GM19099 (cell line): ENCODE results near the gene CLDN15.

ENCODE experiments used
- POLR2A ChIP-seq: IDR thresholded peaks from 3 replicates; pipeline ENCODE4 v1.6.1; 2011; ENCODE audit warnings: low read depth; ENCODE audit not compliant: insufficient read length; ENCODE audit errors: extremely low read depth

Gene CLDN15, protein sequence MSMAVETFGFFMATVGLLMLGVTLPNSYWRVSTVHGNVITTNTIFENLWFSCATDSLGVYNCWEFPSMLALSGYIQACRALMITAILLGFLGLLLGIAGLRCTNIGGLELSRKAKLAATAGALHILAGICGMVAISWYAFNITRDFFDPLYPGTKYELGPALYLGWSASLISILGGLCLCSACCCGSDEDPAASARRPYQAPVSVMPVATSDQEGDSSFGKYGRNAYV

DNA sequence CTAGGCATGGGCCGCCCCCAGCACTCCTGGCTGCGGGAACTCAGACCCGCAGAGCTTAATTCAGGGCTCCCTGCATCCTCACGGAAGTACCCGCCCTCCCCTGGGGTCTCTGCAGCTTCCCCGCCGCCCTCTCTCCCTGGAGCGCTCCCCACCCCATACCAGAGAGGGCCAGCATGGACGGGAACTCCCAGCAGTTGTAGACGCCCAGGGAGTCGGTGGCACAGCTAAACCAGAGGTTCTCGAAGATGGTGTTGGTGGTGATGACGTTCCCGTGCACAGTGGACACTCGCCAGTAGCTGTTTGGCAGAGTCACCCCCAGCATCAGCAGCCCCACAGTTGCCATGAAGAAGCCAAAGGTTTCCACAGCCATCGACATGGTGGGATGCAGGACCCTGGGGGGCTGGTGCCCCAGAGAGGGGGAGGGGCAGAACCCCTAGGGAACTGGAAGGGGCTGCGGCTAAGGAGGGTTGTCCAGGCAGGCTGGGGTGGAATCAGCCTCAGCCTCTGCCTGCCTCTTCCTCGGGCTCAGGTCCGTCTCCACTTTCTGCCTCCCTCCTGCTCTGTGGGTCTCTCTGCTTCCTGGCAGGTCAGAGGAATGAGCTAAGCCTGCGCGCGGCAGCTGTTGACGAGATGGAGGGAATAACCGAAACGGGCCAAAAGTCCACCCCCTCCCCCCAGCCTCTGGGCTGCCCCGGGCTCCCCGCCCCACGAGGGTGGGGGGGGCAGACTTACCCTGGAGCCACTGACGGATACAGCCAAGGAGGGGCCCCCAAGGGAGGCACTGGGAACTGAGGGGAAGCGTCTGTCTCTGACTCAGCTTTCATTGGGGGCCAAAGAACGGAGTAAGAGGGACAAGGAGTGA lies at the start of gene CLDN15:
Gene CLDN15 (minus strand): TSS at position 597 of the 862 bp plus-strand sequence. CDS start 221 bp downstream, at position 376.
- no peak for TF ChIP-seq POLR2A

DNA sequence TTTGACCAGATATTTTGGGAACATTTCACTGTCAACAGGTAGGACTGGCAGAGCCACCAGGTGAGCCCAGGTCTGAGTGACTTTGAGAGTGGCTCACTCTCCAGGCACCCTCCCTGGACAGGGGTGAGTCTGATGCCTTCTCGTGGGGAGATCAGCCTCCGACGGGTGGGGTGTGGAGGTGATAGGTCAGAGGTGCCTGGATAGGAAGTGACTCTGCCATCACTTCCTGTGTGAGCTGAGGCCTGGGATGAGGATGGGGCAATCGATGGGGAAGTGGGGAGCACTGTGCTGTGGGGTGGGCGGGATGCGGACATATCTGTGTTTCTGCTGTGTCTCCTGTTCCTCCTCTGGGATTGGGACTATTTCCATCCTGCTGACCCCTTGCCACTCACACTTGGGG lies 49.4 kb upstream of the CLDN15 start:
- no peak for TF ChIP-seq POLR2A

- TF ChIP-seq POLR2A = no peak
Observed at GRCh38 chr7:101285171-101285570, 47.6 kb upstream of the CLDN15 start.

GRCh38 chr7:101278461-101279292 lies 41.1 kb upstream of the CLDN15 start:
- TF ChIP-seq POLR2A = no peak

- TF ChIP-seq POLR2A = no peak
Observed at GRCh38 chr7:101277155-101277554, 39.6 kb upstream of the CLDN15 start.

DNA sequence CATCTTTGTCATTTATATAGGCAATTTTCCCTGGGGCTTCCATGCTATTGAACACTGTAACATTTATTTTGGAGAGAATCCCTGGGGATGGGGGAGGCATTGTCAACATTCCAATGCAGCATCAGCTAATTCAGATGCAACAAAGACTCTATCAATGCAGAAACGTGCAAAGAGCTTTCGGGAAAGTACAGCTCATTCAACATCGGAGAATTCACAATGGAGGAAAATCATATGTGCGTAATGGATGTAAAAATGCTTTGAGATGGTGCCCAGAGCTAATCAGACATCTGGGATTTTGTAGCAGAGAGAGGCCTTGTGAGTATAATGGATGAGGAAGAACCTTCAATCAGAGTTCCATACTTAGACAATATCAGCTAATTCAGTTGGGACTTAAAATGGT lies 35.6 kb upstream of the CLDN15 start:
- no peak for TF ChIP-seq POLR2A

GRCh38 chr7:101271021-101271420 lies 33.4 kb upstream of the CLDN15 start:
- no peak for TF ChIP-seq POLR2A

- no peak for TF ChIP-seq POLR2A
Observed at GRCh38 chr7:101269664-101270063, 32.1 kb upstream of the CLDN15 start.

- TF ChIP-seq POLR2A = no peak
Observed at GRCh38 chr7:101265622-101266516, 28.3 kb upstream of the CLDN15 start.

- TF ChIP-seq POLR2A = no peak
Observed at GRCh38 chr7:101258243-101258731, 20.7 kb upstream of the CLDN15 start.

GRCh38 chr7:101255796-101256195 lies 18.2 kb upstream of the CLDN15 start:
- TF ChIP-seq POLR2A = no peak

DNA sequence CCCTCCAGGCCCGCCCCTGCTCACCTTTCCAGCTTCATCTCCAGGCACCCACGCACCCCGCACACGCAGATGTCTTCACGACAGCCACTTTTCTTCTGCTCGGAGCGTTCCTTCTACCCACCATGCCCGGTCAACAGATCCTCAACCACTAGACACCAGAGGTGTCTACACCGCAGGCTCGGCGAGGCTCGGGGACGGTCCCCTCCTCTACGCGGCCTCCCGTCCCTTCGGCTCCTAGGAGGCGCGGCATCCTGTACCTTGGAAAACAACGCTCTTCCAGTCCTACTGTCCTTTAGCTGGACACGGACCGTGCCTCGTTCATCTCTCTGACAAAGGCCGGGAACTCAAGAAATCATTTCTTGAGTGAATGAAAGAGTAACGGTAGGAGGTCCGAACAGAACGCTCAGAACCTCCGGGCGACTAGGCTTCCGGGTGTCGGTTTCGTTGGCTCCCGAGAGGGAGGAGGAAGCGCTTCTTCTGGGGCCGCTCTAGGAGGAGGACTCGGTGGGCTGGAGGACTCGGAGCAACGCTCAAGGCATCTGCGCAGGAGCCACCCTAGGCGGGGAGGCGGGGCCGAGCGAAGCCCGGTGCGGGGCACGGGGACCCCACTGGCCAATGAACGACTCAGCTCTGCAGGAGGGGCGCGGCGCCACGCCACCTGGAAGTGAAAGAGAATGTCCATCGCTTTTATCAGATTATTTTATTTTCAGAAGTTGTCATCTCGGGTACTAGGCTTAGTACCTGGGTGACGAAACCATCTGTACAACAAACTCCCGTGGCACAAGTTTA lies 14.5 kb upstream of the CLDN15 start:
- peak; percentile 74 for TF ChIP-seq POLR2A

- TF ChIP-seq POLR2A = no peak
Observed at GRCh38 chr7:101250324-101250723, 12.7 kb upstream of the CLDN15 start.

- TF ChIP-seq POLR2A = no peak
Observed at GRCh38 chr7:101248276-101248675, 10.7 kb upstream of the CLDN15 start.

DNA sequence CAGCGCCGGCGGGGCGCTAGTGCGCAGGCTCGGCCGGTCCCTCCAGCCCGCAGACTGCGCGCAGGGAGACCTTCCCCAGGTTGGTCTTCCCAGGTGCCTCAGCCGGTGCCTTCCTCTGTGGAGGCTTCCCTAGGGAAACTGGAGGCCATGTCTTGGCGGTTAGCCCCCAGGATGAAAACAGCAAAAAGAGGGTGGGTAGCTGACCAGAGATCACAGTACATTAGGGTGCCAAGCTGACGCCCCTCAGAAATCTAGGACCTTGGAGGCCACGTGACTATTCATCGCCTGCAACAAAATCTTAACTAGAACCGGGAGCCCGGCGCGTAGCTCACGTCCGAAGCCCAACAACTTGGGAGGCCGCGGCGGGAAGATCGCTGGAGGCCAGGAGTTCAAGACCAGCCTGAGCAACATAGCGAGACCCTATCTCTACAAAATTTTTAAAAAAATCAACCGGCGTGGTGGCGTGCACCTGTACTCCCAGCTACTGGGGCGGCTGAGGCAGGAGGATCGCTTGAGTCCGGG lies 7.6 kb upstream of the CLDN15 start:
- TF ChIP-seq POLR2A = no peak
